HG03159 (cell line): ENCODE measurements around the gene KATNA1.
A peak's percentile ranks its signal among the peaks of the same experiment; 100 is the strongest.
"Not testable (repeated sequence)": the region's sequence is repeated elsewhere in the genome, so short reads cannot be mapped to it uniquely, and the experiment has no call there.

Experiments used
- ATAC-seq: cut with Tn5 transposase; IDR thresholded peaks from one replicate; pipeline ENCODE4 v1.9.1; 2021; ENCODE audit warnings: mild to moderate bottlenecking, moderate library complexity; ENCODE audit not compliant: unreplicated experiment

Gene KATNA1

DNA sequence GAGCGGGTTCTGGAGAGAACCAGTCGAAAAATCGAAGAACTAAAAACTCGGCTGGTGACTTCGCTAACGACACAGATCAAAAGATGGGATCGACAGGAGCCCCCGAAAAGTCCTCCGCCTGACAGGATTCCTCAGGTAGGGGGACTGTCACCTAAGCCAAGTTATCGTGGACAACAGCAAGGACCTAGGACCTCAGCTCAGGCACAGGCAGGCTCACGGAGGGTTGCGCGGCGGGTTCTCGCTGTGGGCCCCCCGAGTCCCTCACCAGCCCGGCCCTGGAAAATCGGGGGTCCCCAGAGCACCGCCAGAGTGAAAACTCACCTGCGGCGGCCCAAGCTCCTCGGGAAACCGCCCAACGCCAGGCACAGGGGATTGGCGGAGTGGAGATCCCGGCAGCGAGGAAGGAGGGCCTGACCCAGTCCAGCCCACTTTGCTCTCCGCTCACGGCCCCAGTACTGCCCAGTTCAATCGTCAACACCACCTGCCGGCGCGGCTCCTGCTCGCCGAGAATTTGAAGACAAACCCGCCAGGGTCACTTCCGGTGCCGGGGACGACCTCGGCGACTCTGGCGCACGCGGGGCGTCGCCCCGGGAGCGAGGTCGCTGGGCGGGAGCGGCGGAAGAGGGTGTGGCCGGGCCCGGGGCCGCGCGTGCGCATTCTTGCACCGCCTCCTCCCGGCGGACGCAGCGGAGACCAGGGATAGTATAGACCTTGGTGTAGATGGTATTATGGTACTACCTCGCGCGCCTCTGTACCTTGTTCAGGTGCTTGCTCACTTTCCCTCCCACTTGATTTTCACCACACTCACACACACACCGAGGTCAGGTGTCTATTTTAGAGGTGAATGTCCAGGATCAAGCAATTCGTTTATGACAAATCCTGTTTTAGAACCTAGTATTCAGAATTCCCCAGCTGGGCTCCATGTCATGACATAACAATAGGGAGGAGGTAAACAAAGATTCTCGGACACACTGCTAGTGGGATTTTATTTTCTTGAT lies at the start of gene KATNA1:
Gene KATNA1, minus strand, starts transcription at position 567 of the 998 bp plus-strand sequence. CDS start 10,167 bp downstream, outside the sequence.
- peak; percentile 87 for ATAC-seq

- no peak for ATAC-seq
These were observed 49.7 kb upstream of the KATNA1 start for GRCh38 chr6:149698175-149698574.

DNA sequence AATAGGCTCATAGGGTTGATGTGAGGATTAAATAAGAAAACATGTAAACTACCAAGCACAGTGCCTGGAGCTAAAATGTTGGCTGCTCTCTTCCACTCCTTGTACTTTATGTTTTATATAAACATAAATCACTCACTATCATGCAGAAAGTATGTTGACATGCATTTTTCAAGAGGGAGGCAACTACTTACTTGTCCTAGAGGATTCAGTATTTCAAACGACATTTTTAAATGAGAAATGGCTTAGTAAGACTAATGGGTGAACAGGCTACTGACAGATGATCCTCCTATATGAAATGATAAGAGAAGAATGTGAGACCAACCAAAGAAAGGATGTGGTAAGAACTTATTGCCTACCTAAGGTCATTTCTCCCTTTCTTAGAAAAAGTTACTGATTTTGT lies 48.4 kb upstream of the KATNA1 start:
- ATAC-seq: no peak

DNA sequence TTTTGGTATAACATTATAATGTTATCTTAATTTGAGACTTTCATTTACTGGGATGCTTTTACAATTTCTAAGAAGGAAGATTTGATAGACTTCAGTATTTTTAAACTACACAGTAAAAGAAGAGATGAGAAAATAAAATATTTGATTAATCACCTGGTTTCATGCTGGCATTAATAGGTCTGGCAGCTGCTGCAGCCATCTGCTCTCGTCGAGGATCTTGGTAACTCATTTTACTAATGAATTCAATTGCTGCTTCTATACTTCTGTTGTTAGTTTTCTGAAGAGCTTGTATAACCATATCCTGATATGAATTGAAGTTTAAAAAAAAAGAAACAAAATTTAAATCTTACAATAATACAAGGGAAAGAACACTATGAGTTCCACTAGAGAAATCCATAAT lies 46.4 kb upstream of the KATNA1 start:
- ATAC-seq: no peak

- ATAC-seq: no peak
These were observed 42.7 kb upstream of the KATNA1 start for GRCh38 chr6:149691201-149691600.

DNA sequence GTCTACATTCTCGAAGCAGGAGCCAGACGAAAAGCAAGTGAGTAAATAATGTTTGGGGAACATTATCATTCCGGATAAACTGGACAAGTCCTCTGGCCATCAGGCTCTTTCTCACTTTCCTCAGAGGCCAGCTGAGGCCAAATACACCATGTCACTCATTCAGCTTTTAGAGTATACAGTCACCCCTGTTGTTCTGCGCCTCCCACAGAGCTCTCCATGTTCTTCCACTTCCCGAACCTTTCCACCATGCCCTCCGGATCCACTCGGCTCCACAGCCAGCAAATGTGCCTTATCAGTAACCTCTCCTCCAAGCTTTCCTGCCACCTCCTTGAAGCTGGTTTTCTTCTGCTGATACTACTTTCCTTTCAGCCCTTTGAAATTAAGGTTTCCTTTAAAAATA lies 37.7 kb upstream of the KATNA1 start:
- no peak for ATAC-seq

DNA sequence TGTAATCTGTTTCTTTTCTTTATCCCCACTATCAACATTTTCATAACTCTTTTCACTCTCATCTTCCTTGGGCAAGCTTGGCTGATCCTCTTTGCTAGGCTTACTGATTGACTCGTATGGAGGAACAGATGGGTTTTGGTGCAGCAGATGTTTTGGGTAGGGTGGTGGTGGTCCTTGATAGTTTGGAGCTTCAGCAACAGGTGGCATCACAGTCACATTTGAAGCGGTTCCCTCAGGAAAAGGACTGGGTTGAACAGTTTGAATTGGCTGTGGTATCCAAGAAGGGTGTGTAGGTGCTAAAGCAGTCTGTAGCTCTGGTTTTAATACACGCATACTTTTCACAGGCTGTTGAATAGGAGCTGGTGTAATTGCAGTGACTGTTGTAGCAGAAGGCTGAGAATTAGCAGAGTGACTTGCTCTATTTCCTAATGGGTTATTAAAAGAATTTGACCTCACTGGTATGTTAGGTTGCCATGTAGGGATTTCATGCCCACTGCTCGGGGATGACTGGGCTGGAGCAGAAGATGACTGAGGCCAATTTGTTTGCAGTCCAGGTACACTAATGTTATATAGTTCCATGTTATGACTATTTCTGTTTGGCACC lies 34.8 kb upstream of the KATNA1 start:
- no peak for ATAC-seq

GRCh38 chr6:149681845-149682244 lies 33.3 kb upstream of the KATNA1 start:
- not testable (repeated sequence) for ATAC-seq

GRCh38 chr6:149681209-149681608 lies 32.7 kb upstream of the KATNA1 start:
- no peak for ATAC-seq

DNA sequence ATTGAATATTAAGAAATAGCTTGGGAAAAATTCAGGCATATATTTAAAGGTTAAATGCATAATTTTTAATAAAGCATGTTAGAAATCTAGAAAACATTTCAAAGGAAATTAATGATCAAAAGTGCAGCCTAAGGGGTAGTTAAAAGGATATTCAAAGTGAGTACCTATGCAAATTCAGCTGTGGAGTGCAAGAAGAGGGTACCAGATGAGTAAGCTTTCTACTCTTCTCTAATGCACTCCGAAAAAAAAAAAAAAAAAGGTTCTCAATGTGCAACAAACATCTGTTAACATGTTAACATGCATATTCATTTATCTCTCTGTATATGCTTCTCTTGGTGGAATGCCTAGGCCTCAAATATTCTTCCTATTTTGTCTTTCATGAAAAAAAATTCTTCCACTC lies 32.0 kb upstream of the KATNA1 start:
- peak; percentile 63 for ATAC-seq

DNA sequence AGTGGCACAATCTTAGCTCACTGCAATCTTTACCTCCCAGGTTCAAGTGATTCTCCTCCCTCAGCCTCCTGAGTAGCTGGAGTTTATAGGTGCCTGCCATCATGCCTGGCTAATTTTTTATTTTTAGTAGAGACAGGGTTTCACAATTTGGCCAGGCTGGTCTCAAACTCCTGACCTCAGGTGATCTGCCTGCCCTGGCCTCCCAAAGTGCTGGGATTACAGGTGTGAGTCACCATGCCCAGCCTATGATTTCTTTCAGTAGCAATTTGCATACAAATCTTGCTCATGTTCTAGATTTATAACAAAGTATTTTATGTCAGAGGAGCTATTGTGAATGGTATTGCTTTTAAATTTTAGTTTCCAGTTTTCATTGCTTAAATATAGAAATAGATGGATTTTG lies 23.8 kb upstream of the KATNA1 start:
- ATAC-seq: not testable (repeated sequence)

GRCh38 chr6:149660028-149660427 lies 11.5 kb upstream of the KATNA1 start:
- no peak for ATAC-seq

DNA sequence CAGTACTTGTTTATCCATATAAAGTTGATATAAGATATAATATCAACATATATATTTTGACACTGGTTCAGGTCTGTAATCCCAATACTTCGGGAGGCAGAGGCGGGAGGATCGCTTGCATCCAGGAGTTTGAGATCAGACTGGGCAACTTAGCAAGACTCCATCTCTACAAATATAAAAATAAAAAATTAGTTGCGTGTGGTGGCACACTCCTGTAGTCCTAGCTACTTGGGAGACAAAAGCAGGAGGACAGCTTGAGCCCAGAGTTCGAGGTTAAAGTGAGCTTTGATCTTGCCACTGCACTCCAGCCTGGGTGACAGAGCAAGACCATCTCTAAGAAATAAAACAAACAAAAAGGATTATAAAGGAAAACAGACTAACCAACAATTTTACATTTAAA lies 8.9 kb upstream of the KATNA1 start:
- no peak for ATAC-seq

GRCh38 chr6:149651056-149651455 lies 2.5 kb upstream of the KATNA1 start:
- ATAC-seq: no peak

DNA sequence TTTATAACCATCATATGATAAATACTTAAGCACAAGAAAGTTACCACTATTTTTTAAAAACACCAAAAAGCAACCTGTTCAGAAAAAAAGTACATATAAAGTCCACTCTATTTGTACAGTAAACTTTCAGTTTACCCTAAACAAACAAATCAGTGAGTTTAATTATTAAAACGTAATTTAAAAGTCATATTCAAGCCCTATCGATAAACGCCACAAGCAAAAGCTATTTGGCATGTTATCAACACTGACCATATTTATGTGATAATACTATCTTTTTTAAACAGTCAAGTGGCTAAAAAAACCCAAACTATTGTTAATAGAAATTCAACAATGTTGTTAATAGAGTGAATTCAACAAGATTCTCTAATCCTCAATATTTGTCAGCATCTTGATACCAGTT lies 1.9 kb downstream of the KATNA1 start:
- no peak for ATAC-seq

DNA sequence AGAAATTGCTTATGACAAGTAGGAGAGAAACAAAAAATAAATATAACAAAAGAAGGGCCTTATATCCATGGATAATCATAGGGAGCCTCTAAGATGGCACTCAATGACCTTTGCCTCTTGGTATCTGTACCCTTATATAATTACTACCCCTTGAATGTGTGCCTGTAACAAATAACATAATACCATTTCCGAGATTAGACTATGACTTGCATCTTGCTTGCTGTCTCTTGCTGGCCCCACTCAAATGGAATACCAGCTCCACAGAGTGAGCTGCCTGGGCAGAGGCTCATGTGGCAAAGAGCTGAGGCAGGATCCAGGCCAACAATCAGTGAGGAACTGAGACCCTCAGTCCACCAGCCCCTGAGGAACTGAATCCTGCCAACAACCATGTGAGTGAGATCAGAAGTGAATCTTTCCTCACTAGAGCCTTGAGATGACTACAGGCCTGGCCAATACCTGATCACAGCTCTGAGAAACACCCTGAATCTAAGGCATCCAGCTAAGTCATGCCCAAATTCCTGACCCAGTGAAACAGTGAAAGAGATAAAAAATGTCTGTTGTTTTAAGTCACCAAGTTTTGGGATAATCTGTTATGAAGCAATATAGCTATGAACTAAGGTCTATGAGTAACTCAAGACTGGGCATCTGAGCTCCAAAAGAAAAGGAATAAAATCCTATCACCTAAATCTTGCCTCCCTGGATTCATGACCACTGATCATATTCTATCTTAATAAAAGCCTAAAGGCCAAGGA lies 5.5 kb downstream of the KATNA1 start:
- peak; percentile 44 for ATAC-seq

DNA sequence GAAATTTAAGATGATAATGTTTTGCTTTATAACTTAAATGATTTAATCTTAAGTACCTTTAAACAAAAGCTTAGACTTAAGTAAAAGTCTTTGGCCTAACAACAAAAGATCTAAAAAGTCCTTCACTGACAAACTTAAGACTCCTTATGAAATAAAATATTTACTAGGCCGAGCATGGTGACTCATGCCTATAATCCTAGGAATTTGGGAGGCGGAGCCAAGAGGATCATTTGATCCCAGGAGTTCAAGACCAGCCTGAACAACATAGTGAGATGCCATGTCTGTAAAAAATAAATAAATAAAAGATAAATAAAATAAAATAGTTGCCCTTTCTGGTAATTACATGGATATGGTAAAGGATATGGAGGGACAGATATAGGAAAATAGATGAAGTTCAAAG lies 12.4 kb downstream of the KATNA1 start:
- no peak for ATAC-seq

DNA sequence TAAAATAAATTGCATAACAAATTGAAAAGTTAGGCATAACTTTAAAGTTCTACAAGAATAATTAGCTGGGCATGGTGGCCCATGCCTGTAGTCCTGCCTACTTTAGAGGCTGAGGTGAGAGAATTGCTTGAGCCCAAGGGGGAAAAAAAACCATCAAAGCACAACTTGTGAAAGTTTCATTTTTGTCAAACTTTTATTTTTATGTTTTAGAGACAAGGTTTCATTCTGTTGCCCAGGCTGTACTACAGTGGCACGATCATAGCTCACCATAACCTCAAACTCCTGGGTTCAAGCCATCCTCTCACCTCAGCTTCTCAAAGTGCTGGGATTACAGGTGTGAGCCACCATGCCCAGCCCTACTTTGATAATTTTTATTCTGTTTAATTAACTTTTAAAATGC lies 14.2 kb downstream of the KATNA1 start:
- no peak for ATAC-seq

DNA sequence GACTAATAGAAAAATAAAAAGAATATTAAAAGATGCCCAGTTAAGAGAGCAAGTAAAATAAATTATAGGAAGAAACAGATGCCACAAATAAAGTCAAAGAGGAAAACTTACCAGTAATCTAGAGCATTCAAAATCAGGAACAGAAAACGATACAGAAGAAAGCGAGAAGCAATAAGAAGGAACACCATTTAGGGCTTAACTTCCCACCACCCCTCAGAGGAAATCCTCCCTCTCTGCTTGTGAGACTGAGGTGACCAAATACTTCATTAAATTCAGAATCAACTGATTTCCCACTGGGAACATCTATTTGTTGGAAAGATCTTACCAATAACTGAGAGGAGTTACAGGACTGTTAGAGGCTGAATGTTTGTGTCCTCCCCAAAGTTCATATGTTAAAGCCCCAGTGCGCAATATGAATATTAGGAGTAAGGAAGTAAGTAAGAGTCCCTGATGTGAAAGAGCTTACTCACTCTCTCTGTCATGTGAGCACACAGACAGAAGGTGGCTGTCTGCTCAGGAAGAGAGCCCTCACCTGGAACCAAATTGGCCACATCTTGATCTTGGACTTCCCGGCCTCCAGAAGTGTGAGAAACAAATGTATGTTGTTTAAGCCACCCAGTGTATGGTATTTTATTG lies 19.5 kb downstream of the KATNA1 start:
- ATAC-seq: peak; percentile 66

GRCh38 chr6:149627672-149628071 lies 20.8 kb downstream of the KATNA1 start:
- no peak for ATAC-seq

DNA sequence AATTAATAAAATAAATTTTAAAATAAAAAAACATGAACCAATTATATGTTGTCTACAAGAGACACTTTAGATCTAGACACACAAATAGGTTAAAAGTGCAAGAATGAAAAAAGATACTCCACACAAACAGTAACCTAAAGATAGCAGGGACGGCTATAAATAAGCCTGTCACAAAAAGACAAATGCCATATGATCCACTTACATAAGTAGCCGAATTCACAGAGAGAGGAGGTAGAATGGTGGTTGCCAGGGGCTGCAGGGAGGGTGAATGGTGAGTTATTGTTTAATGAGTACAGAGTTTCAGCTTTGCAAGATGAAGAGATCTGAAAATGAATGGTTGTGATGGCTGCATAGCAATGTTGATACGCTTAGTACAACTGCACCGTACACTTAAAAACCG lies 32.7 kb downstream of the KATNA1 start:
- ATAC-seq: no peak
